ENCODE data around the gene GNA14.
"Not testable (repeated sequence)": the region's sequence is repeated elsewhere in the genome, so short reads cannot be mapped to it uniquely, and the experiment has no call there.

GNA14 gene

DNA sequence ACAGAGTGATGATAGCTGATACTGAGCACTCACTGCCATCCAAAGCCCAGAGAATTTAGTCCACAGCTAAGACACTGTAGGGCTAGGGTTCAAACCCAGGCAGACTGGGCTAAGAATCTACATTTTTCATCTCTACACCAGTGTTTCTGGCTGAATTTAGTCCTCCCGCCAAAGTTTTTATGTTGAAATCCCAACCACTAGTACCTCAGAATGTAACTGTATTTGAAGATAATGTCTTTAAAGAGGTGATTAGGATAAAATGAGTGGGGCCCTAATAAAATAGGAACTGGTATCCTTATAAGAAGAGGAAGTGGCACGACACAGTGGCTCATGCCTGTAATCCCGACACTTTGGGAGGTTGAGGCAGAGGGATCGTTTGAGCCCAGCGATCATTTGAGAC is 4.3 kb downstream of the GNA14 start:
- DNase-seq (ENCODE audit: low spot score), result no peak

DNA sequence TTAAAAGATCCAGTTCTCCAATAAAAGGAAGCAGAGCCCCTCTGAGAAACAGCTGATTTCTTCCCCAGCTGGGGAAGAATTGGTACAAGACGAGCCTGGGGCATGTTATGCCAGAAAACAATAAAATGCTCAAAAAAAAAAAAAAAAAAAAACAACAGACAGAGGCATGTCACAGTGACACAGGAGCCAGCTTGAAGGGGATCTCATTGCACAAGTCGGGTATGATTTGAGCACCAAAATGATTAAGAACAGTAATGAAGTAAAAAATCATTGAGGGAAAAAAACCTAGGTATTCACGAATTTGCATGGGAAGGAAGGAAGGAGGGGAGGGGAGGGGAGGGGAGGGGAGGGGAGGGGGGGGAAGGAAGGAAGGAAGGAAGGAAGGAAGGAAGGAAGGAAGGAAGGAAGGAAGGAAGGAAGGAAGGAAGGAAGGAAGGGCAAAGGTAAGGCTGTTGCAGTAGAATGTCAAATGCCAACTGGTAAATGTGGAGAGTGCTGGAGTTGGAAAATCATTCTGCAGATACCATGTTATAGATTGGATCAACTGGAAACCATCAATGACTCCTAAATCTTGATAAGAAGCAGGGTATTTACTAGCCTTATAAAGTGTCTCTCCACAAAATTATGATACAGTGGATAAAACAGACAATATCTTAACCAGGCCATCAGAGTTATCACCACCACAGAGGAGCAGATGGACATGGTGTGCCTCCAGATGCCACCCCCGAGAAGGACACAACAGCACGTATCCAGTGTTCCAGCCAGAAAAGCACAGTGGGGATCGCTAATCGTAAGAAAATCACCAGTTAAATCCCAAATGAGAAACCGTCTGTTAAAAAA is 7.2 kb downstream of the GNA14 start:
- DNase-seq (ENCODE audit: low spot score), result no peak

DNA sequence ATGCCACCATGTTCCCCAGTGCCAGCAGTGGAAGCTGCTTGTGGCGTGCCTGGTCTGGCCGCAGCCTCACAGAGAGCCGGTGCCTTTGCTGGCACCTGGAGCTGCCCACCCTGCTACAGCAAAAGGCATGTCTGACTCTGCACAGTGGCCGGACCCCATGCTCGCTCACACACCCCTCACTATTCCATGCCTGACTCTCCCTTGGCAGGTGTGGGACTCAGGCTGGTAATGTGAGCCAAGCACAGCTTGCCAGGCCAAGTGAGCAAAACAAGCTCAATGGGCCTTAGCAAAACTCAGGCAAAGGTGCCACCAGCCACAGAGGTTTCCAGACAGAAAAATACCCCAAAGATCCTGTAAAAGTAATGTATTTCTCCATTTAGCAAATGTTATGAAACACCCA is 15.5 kb downstream of the GNA14 start:
- no peak for DNase-seq (ENCODE audit: low spot score)

DNA sequence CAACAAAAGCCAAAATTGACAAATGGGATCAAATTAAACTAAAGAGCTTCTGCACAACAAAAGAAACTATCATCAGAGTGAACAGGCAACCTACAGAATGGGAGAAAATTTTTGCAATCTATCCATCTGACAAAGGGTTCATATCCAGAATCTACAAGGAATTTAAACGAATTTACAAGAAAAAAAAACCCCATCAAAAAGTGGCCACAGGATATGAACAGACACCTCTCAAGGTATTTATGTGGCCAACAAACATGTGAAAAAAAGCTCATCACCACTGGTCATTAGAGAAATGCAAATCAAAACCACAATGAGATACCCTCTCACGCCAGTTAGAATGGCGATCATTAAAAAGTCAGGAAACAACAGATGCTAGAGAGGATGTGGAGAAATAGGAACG is 19.3 kb downstream of the GNA14 start:
- DNase-seq (ENCODE audit: low spot score), result not testable (repeated sequence)

DNA sequence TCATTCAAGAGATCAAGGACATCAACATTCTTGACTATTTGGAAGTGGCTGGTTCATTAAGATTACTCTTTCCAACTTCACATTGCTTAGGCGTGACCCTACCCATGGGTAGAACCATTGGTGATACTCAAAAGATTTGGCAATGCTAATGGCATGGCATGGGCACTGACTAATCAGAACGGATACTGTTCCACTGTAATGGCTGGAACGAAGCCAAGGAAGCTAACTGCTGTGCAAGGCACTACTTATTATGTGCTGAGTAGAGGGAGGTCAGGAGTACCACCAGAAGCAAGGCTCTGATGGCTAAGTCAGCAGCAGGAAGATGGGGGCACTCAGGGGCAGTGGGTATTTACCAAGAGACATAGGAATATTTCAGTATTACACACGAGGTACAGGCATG is 31.9 kb downstream of the GNA14 start:
- DNase-seq (ENCODE audit: low spot score), result no peak

DNA sequence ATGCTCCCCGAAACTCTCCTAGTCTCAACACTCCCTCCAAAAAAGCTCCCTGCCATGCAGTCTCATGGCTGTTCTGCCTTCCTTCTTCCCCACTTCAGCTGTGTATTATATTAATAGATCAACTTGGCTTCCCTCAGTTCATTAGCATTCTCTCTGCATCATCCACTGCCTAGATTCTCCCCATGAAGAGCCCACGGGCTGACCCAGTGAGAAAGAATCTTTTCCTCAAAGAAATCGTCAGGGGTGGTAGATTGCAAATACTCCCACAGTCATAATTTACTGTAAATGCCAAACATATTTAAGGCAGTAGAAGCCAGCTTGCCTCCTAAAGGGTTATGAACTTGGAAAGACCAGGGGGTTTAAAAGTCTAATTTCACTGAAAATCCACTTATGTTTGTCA is 33.5 kb downstream of the GNA14 start:
- no peak for DNase-seq (ENCODE audit: low spot score)

DNA sequence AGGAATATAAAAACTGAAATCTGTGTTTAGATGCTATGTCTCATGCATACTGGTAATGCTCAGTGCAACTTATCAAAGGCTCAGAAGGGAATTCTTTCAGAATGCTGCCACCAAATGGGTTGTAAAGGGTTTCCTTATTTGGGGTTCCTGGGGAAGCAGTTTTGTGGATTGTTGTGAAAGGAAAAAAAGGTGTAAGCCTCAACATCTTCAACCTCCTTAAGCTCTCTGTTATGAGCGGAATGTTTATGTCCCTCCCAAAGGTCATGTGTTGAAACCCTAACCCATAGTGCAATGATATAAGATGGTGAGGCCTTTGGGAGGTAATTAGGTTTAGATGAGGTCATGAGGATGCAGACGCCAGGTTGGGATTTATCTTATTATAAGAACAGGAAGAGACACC is 41.6 kb downstream of the GNA14 start:
- no peak for DNase-seq (ENCODE audit: low spot score)

DNA sequence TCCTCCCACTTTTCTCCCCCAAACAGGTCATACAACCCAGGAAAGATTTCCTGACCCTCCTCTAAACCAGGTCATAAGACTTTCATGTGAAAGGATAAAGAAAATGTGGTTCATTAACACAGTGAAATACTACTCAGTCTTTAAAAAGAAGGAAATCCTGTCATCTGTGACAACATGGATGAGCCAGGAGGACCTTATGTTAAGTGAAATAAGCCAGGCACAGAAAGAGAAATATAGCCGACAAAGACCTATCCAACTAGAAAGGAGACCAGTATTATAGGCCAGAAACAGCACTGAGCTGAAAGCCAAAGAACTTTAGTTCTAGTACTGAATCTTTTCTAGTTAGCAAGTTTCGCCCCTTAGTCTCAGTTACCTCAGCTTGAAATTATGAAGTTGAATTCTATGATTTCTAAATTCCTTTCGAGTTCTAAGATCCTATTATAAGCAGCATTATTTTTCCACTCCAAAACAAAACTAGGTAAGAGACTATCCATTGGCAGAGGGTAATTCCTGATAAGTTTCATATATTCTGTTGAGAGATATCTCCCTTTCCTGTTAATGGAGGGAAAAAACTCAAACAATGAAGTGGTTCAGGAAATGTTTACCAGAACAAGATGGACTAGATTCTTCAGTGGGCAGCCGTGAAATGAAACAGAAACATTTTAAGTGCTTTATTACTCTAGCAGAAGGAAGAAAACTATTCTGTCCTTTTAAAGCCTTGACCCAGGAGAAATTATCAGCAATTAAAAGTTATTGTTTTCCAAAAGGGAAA is 42.5 kb downstream of the GNA14 start:
- DNase-seq (ENCODE audit: low spot score), result no peak

DNA sequence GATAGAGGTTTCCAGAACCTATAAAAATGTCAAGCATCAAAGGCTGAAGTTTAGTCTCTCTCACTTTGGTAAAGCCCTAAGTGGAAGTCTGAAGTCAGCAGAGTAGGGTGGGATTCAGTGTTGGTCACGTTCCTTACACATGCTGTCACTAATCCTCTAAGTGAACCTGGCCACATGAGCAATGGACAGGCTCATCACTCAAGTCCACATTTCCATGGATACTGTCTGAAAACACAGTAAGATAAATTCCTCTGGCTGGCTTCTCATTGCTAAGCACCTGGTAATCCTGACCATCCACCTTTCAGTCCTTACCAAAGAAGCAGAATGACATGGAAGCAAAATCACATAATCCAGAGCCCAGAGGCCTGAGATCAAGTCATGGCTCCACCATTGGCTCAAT is 43.8 kb downstream of the GNA14 start:
- no peak for DNase-seq (ENCODE audit: low spot score)

DNA sequence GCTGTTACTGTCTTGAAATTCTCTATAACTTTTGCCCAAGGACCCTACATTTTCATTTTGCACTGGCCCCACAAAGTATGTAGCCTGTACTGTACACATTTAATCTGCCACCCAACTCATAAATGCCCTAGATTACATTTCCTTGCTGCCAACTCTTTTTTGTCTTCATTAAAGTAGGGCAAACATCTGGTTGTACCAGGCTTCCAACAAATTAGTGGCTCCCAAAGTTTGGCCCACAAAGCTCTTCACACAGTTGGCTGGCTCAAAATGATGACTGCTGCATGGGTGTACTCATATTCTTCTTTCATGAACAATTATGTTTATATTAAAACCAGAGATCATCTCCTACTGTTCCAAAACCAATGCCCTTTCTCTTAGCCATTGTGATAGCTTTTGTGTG is 45.3 kb downstream of the GNA14 start:
- no peak for DNase-seq (ENCODE audit: low spot score)

DNA sequence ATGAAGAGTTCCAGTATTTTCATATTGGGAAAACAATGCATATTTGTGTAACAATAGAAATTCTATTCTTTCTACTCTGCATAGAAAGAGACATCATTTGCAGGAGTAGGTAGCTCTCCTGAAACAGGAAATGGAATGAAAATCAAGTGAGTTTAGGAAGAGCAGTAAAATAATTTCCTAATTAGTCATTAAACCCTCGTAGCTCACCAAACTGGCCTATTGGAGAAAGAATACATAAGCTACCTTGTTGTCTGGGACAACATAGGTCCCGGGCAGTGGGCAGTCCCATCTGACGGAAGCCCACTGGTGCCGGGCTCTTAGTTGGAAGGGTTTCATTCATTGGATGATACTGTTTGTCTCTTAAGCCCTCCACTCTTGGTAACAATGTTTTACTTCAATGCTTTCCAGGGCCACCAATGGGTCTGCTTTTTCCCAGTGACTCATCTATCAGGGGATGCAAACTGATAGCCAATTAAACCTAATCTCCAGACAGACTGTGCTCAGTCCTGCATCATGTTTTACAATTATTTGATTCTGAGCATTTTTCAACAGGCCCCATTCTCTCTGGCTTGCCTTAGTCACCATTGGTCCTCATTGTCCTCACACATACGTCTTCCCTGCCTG is 46.5 kb downstream of the GNA14 start:
- no peak for DNase-seq (ENCODE audit: low spot score)

DNA sequence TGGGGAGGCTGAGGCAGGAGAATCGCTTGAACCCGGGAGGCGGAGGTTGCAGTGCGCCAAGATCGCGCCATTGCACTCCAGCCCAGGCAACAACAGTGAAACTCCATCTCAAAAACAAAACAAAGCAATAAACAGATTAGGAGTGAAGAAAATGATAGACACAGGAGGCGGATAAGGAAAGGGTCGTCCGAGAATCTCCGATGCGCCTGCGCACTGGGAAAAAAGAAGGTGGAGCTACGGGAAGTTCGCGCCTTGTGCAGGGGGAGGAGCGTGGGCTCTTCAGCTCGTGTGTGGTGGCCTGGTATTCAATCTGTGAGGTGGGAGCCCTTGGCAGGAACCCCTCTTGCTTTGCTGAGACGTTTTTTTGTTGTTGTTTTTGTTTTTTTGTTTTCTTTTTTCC is 47.3 kb downstream of the GNA14 start:
- no peak for DNase-seq (ENCODE audit: low spot score)

DNA sequence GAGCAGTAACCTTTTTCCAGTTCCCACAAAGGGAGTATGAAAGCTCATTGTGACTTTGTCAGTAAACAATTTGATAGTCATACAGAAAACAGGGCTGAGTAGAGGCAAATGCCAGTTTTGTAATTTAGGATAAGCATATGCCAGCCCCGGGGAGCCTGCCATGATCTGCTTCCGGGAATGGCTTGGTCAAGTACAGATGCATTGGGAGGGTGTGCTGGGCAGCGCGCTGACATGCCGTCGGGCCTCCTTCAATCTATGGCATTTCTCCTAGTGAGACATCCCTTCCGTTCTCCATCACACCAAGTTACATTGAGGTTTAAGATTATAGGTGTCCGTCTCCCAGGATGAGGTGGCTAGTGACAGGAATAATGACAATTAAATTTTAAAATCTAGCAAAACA is 48.6 kb downstream of the GNA14 start:
- DNase-seq (ENCODE audit: low spot score), result no peak

DNA sequence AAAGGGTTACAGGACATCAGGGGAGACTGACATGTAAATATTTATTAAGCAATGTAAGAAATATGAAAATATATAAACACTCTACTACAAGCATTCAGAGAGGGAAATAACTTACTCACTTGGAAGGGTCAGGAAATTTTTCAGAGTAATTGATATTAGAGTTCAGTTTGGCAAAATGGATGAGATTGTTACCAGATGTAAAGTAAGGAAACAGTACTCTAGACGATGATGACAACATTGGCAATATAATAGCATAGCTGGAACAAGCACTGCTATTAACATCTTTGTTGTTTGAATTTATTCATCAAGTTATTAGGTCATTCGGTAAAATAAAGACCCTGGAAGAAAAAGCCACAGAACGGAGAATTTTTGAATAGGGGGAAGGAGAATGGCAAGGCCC is 49.1 kb downstream of the GNA14 start:
- DNase-seq (ENCODE audit: low spot score), result no peak

DNA sequence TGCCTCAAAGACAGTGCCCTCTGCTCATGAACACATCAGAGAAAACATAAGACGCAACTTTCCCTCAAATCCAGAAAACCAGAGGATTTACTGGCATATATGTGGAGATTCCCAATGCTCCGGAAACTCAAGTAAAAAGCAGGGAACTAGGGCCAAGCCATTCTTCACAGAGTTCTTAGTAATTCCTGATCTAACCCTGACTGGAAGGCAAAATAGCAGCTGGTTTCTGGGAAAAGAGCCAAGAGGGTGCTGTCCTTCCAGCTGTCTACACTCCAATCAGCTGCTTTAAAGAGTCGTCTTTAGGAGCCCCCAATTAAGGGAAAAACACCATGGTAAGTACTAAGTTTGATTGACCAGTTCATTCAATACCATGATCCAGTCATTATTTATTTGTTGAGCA is 49.6 kb downstream of the GNA14 start:
- DNase-seq (ENCODE audit: low spot score), result no peak

DNA sequence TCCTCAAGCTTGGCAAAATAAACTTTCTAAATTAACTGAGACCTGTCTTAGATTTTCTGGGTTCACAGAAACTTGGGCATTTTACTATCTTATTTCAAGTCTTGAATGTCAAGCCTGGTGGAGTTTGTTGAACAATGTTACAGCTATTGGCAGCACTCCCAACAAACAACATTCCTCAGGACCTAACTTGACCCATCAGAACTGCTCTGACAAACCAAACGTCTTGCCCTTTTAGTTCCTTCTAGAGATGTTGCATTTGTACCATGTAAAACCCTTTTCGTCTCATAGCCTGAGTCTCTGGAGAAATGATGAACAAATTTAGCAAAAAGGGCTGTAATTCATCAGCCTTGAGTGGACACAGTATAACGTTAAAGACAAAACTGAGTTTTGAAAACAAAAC is 51.1 kb downstream of the GNA14 start:
- DNase-seq (ENCODE audit: low spot score), result no peak

DNA sequence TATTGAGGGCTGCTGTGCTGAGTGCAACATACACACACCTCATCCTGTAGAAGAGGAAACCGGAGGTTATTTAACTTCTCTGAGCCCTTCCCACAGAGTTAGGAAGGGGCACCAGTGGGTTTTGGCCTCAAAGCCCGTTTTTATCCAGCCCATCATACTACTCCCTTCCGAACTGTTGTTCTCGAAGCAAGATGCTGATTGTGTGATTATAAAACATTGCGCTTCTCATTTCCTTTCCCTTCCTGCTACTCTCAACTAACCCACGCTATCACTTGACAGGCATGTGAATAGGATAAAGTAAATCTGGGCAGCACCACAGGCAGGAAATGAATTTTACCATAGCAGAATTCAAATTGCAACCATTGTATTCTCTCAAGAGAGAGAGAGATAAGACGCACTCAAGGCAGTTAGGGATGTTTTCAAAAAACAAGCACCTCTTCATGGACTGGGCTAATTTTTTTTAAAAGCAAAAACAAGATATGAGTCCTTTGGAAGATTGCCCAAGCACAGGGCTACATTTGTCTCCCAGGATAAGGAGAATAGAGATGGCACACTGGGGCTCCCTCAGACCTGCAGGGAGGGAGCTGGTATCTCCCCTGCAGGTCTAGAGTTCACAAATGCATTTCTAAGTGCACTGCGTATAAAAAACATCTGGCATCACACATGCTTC is 52.6 kb downstream of the GNA14 start:
- no peak for DNase-seq (ENCODE audit: low spot score)

DNA sequence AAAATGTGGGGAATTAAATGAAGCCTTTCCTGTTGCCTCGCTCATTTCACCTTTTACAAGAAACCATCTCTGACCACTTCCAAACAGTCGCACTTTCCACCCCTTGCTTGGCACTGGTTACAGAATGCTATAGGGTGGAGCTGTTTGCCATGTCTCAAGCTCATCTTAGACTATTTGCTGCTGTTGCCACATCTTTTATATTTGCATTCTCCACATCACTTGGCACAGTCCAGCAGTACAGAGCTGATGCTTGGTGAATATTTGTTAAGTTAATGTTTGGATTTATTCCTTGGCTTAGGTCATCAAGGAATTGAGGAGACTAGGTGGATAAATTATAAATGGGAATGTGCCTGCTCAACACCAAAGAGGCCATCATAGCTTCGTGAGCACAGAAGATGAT is 53.2 kb downstream of the GNA14 start:
- DNase-seq (ENCODE audit: low spot score), result no peak

DNA sequence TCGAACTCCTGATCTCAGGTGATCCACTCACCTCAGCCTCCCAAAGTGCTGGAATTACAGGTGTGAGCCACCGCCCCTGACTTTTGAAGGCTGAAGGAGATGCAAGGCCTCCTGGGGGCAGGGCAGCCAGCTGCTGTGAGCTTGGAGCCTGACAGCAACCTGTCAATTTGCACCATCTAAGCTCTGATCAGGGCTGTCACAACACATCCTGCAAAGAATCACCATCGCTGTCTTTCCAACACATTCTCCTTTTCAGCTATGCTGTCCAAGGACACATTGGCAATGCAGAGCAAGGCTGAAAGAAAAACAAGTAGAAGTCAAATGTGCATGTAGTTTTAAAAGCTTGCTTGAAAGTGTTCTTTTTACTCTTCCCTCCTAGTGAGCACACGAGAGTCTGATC is 54.6 kb downstream of the GNA14 start:
- DNase-seq (ENCODE audit: low spot score), result no peak

DNA sequence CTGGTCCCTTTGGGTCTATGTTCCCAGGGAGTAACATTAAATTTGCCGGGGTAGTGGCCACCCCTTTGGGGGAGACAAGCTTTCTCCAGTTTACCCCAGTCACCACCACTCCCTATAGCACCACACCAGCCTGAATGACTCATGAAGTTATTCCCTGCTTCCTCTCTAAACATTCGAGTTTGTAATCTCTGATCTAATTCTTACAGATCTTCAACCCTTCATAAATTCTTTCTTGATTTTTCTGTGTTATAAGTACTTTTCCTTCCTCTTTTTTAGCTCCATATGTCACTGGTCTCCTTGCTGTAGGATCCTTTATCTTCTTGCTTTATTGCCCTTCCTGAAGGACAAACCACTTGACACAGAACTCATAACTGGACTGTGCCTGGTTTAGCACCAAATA is 55.6 kb downstream of the GNA14 start:
- DNase-seq (ENCODE audit: low spot score), result no peak

DNA sequence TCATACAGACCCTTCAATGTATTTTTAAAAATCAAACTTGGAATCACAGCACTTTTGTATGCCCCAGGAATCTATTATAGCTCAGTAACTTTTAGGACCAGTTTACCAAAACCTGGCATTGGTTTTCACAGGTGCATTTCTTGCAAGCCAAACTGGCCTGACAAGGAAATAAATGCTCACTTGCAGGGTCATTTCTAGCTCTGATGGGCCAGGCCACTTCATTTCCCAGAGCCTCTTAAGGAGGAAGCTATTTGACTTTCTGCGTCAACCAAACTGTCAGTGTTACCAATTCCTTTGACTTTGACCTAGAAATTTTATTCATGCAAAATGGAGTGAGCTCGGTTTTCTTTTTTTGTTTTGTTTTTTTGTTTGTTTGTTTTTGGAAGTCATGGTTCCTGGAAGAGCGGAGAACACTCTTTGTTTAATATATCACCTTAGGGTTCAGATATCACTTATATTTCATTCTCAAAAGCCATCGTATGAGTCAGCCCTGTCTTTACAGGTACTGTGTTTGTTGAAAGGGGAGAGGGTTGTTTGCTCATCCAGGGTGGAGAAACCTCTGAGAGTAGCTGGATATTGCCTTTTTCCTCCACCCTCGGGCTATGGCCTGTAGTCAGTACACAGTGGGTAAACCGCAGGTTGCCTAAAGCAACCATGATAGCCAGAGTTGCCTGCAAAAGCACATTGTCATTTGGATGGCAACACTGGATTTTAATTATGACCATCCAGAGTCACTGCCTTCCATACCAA is 58.9 kb downstream of the GNA14 start:
- DNase-seq (ENCODE audit: low spot score), result no peak
